Measurements from ENCODE around the gene PAPPA2.

PAPPA2 gene

DNA sequence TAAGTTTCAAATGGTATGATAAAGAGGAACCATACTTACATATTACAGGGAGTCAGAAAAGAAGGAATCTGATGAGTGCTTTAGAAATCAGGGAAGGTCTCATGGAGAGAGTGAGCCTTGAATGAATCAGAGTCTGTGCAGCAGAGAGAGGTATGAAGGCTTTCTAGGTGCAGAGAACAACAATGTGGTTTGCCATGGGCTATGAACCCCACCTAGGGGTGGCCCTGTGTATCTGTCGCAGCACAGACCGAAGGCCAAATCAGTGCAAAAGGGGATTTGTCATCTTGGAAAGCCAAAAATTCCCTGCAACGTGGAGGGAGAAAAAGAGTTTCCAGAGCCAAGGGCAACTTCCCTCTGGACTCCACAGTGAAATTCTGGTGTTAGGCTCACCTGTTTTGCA is 3.5 kb downstream of the PAPPA2 start:
- TF ChIP-seq, protein P1, sequence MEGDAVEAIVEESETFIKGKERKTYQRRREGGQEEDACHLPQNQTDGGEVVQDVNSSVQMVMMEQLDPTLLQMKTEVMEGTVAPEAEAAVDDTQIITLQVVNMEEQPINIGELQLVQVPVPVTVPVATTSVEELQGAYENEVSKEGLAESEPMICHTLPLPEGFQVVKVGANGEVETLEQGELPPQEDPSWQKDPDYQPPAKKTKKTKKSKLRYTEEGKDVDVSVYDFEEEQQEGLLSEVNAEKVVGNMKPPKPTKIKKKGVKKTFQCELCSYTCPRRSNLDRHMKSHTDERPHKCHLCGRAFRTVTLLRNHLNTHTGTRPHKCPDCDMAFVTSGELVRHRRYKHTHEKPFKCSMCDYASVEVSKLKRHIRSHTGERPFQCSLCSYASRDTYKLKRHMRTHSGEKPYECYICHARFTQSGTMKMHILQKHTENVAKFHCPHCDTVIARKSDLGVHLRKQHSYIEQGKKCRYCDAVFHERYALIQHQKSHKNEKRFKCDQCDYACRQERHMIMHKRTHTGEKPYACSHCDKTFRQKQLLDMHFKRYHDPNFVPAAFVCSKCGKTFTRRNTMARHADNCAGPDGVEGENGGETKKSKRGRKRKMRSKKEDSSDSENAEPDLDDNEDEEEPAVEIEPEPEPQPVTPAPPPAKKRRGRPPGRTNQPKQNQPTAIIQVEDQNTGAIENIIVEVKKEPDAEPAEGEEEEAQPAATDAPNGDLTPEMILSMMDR (IDR thresholded peaks at IDR 0.05; ENCODE audit: borderline replicate concordance, control extremely low read depth, extremely low read depth, insufficient read depth, missing control alignments): no peak
- peak; percentile 5 for DNase-seq (ENCODE audit: low spot score)
- in situ Hi-C loops (cut with MboI; ENCODE audit: low sequenced_read_pairs, unreplicated experiment): no loop called here

DNA sequence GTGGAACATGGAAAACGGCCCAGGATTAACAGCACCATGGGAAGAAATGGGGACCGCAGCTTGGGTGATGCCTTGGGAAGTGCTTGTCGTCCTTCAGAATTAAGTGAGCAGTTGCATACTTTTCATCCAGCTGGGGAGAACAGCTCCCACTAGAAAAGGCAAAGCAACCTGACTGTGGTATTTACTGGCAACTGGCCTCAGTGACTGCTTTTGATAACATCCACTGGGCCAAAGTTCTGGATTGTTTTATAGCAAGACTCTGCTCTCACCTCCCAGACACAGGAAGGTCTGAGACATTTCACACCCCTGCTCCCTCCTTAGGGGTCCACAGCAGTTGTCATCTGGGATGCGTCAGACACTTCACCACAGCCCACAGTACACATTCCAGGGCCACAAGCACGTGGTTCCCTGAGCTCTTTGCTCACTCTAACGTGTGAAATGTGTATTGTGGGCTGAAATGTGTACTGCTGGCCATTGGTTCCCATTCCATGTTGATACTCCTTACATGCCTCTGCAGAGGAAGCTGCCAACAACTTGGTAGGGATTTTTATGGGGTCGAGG is 6.6 kb downstream of the PAPPA2 start:
- in situ Hi-C loops (cut with MboI; ENCODE audit: low sequenced_read_pairs, unreplicated experiment): no loop called here
- DNase-seq (ENCODE audit: low spot score): no peak
- TF ChIP-seq, protein P1 (IDR thresholded peaks at IDR 0.05; ENCODE audit: borderline replicate concordance, control extremely low read depth, extremely low read depth, insufficient read depth, missing control alignments): no peak

DNA sequence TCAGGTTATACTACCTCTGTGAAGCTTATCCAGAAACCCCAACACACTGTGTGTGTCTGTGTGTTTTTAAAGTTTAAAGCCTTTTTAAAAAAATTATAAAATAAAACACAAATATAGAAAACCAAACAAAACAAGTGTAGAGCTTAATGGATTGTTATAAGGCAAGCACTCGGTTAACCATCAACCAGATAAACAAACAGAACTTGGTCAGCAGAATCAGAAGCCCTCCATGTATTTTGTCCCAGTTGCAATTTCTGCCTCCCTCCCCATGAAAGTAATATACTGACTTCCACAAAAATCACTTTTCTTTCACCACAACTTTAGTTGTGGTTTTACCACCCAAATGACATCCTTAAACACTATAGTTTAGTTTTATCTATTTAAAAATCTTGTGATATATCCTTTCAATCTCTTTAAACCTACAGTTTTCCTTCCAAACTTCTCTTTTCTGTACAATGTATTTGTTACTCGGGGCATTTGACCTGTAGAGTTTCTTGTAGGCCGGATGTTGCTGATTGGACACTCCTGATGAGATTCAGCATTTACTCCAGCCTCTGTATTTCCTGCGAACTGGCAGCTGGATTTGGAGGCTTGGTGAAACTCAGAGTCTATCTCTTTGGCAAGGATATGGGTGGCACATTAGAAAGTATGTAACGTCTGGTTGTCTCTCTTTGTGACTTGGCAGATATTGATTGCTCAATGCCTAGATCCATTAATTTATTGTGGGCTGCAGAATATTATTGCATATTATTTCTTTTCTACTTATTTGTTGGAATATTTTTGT is 8.6 kb downstream of the PAPPA2 start:
- in situ Hi-C loops (cut with MboI; ENCODE audit: low sequenced_read_pairs, unreplicated experiment): no loop called here
- TF ChIP-seq, protein P1 (IDR thresholded peaks at IDR 0.05; ENCODE audit: borderline replicate concordance, control extremely low read depth, extremely low read depth, insufficient read depth, missing control alignments): no peak

DNA sequence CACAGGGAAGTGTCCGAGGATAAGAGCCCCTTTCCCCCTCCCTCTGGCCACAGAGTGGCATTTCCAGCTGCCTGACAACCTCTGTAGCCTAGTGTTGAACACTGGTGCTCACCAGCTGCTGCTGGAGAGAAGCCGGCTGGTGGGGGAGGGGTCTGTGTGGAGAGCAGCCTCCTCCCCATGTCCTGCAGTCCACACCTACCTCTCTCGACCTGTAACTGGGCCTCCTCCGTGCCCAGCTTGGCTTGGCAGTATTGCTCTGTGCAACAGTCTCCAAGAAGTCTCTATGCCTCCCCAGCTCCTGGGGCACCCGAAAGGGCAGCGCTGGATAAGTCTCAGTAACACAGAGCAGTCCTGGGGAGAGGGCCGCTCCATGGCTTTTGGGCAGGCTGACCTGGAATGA is 17.0 kb downstream of the PAPPA2 start:
- in situ Hi-C loops (cut with MboI; ENCODE audit: low sequenced_read_pairs, unreplicated experiment): no loop called here
- DNase-seq (ENCODE audit: low spot score): no peak
- TF ChIP-seq, protein P1 (IDR thresholded peaks at IDR 0.05; ENCODE audit: borderline replicate concordance, control extremely low read depth, extremely low read depth, insufficient read depth, missing control alignments): no peak

More for the DNA sequence above, 8.6 kb downstream of the PAPPA2 start:
- DNase-seq (ENCODE audit: low spot score): no peak

DNA sequence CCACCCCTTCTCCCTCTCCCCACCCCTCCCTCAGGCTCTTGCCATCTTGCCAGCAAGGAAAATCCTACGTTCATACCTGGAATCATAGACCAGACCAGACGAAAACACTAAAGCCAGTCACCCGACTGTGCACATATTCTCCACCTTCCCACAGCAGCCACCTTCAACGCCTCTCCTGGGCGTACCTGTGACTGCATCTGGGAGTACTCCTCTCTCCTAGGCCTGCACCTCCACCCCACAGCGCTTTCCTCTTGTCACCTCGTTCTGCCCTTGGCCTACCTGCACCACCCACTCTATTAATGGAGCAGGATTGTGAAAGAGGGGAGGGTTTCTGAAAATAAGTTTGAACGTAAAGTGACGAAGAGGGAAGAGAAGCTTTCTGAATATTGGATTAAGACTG is 17.8 kb downstream of the PAPPA2 start:
- TF ChIP-seq, protein P1 (IDR thresholded peaks at IDR 0.05; ENCODE audit: borderline replicate concordance, control extremely low read depth, extremely low read depth, insufficient read depth, missing control alignments): no peak
- in situ Hi-C loops (cut with MboI; ENCODE audit: low sequenced_read_pairs, unreplicated experiment): no loop called here
- no peak for DNase-seq (ENCODE audit: low spot score)

DNA sequence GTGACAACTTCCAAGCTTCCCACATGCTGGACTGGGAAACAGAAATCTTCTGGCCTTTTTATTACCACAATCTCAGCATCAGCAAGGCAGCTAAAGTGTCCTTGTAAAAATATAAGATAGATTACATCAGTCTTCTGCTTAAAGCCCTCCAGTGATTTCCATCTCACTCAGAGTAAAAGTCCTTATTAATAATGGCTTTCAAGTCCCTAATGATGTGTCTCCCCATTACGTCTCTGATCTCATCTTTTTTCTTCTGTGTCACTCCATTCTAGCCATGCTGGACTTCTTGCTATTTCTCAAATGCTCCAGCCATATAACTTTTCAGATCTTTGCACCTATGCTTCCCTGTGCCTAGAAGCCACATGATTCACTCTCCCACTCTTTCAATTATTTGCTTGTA is 22.1 kb downstream of the PAPPA2 start:
- TF ChIP-seq, protein P1 (IDR thresholded peaks at IDR 0.05; ENCODE audit: borderline replicate concordance, control extremely low read depth, extremely low read depth, insufficient read depth, missing control alignments): no peak
- no peak for DNase-seq (ENCODE audit: low spot score)
- in situ Hi-C loops (cut with MboI; ENCODE audit: low sequenced_read_pairs, unreplicated experiment): no loop called here
